ENCODE data around the gene RTEL1.

The RTEL1 gene

DNA sequence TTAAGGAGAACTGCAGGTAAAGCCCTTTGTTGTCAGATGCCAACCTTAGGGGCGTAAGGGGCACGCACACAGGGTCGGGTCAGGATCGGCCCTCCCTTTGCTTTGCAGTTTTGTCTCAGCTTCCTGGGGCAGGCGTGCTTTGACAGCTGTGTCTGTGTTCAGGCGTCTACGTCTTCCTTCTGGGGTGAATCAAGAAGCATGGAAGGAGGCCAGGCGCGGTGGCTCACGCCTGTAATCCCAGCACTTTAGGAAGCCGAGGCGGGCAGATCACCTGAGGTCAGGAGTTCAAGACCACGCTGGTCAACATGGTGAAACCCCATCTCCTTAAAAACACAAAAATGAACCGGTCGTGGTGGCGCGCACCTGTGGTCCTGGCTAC, 51.0 kb downstream of the RTEL1 start:
- Histone ChIP-seq H4K20me1 (ENCODE audit: control insufficient read depth, insufficient read depth, low read depth, low read length) (peaks cover 14% of the 10 kb centered on the region), H3K9me2 (replicated peaks; ENCODE audit: control insufficient read depth, low read length) (no peaks in the 10 kb centered on the region), H3K36me3 (ENCODE audit: control insufficient read depth, low read length) (peaks cover 80% of the 10 kb centered on the region), H3F3A (ENCODE audit: control insufficient read depth, insufficient read depth) (no peaks in the 10 kb centered on the region), H3K27ac (ENCODE audit: low read depth, low read length) (no peak overlapping the region), H3K4me3 (ENCODE audit: low read length) (peak overlapping the region; percentile 87), H3K9me3 (ENCODE audit: control insufficient read depth, insufficient read depth, low read length) (peaks cover 7% of the 10 kb centered on the region; the same call in 1 of the 2 replicates), H3K4me2 (ENCODE audit: low read length) (peak overlapping the region; percentile 95), H3K27me3 (ENCODE audit: control insufficient read depth, low read length) (no peaks in the 10 kb centered on the region), H3K79me2 (ENCODE audit: control insufficient read depth, low read length) (peaks cover 89% of the 10 kb centered on the region), H3K4me1 (ENCODE audit: control insufficient read depth, low read length) (peaks cover 18% of the 10 kb centered on the region)
- TF ChIP-seq, protein P1, sequence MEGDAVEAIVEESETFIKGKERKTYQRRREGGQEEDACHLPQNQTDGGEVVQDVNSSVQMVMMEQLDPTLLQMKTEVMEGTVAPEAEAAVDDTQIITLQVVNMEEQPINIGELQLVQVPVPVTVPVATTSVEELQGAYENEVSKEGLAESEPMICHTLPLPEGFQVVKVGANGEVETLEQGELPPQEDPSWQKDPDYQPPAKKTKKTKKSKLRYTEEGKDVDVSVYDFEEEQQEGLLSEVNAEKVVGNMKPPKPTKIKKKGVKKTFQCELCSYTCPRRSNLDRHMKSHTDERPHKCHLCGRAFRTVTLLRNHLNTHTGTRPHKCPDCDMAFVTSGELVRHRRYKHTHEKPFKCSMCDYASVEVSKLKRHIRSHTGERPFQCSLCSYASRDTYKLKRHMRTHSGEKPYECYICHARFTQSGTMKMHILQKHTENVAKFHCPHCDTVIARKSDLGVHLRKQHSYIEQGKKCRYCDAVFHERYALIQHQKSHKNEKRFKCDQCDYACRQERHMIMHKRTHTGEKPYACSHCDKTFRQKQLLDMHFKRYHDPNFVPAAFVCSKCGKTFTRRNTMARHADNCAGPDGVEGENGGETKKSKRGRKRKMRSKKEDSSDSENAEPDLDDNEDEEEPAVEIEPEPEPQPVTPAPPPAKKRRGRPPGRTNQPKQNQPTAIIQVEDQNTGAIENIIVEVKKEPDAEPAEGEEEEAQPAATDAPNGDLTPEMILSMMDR (IDR thresholded peaks at IDR 0.05; ENCODE audit: low read depth, low read length, poor library complexity, severe bottlenecking) = no peak
- TF ChIP-seq EZH2phosphoT487 (IDR thresholded peaks at IDR 0.05; ENCODE audit: borderline replicate concordance, low read length) = no peak

DNA sequence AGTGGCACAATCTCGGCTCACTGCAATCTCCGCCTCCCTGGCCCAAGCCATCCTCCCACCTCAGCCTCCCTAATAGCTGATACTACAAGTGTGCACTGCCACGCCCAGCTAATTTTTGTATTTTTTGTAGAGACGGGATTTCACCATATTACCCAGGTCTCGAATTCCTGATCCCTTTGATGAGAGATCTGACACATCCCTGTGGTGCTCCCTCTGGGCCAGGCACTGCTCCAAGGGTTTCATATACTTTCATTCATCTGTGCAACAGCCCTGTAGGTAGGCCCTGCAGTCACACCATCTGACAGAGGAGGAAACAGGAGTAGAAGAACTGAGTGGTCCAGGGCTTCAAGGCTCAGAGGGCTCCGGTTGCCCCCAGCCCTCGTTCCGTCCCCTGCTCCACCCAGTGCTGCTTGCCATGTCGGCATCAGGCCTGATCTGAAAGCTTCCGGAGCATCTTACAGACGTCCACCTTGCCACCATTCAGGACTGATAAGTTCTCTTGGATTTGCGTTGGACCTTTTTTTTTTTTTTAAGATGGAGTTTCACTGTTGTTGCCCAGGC, 53.1 kb downstream of the RTEL1 start:
- Histone ChIP-seq H4K20me1 (ENCODE audit: control insufficient read depth, insufficient read depth, low read depth, low read length) (peaks cover 10% of the 10 kb centered on the region), H3K9me3 (ENCODE audit: control insufficient read depth, insufficient read depth, low read length) (peaks cover 7% of the 10 kb centered on the region; the same call in 1 of the 2 replicates), H3K4me2 (ENCODE audit: low read length) (no peak overlapping the region), H3K27ac (ENCODE audit: low read depth, low read length) (no peak overlapping the region), H3K4me1 (ENCODE audit: control insufficient read depth, low read length) (peaks cover 15% of the 10 kb centered on the region), H3K9me2 (replicated peaks; ENCODE audit: control insufficient read depth, low read length) (no peaks in the 10 kb centered on the region), H3F3A (ENCODE audit: control insufficient read depth, insufficient read depth) (no peaks in the 10 kb centered on the region), H3K27me3 (ENCODE audit: control insufficient read depth, low read length) (no peaks in the 10 kb centered on the region), H3K4me3 (ENCODE audit: low read length) (no peak overlapping the region), H3K79me2 (ENCODE audit: control insufficient read depth, low read length) (peaks cover 94% of the 10 kb centered on the region), H3K36me3 (ENCODE audit: control insufficient read depth, low read length) (peaks cover 71% of the 10 kb centered on the region)
- TF ChIP-seq, protein P1 (IDR thresholded peaks at IDR 0.05; ENCODE audit: low read depth, low read length, poor library complexity, severe bottlenecking) = no peak
- TF ChIP-seq EZH2phosphoT487 (IDR thresholded peaks at IDR 0.05; ENCODE audit: borderline replicate concordance, low read length) = no peak

DNA sequence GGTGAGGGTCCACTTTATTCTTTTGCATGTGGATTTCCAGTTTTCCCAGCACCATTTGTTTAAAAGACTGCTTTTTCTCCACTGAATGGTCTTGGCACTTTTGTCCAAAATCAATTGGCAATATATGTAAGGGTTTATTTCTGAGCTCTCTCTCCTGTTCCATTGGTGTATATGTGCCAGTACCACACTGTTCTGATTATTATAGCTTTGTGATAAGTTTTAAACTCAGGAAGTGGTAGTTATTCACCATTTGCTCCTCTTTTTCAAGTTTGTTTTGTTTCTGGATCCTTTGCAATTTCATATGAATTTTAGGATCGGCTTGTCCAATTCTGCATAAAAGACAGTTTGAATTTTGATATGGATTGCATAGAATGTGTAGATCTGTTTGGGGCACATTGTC, 54.1 kb downstream of the RTEL1 start:
- Histone ChIP-seq H3F3A (ENCODE audit: control insufficient read depth, insufficient read depth) (no peaks in the 10 kb centered on the region), H3K9me3 (ENCODE audit: control insufficient read depth, insufficient read depth, low read length) (peaks cover 7% of the 10 kb centered on the region; the same call in 1 of the 2 replicates), H3K4me1 (ENCODE audit: control insufficient read depth, low read length) (peaks cover 10% of the 10 kb centered on the region), H4K20me1 (ENCODE audit: control insufficient read depth, insufficient read depth, low read depth, low read length) (peaks cover 5% of the 10 kb centered on the region; the same call in 1 of the 2 replicates), H3K27me3 (ENCODE audit: control insufficient read depth, low read length) (no peaks in the 10 kb centered on the region), H3K27ac (ENCODE audit: low read depth, low read length) (no peak overlapping the region), H3K9me2 (replicated peaks; ENCODE audit: control insufficient read depth, low read length) (no peaks in the 10 kb centered on the region), H3K36me3 (ENCODE audit: control insufficient read depth, low read length) (peaks cover 69% of the 10 kb centered on the region), H3K4me3 (ENCODE audit: low read length) (no peak overlapping the region), H3K4me2 (ENCODE audit: low read length) (no peak overlapping the region), H3K79me2 (ENCODE audit: control insufficient read depth, low read length) (peaks cover 93% of the 10 kb centered on the region)
- TF ChIP-seq, protein P1 (IDR thresholded peaks at IDR 0.05; ENCODE audit: low read depth, low read length, poor library complexity, severe bottlenecking) = no peak
- no peak for TF ChIP-seq EZH2phosphoT487 (IDR thresholded peaks at IDR 0.05; ENCODE audit: borderline replicate concordance, low read length)

Data from DOHH2 (cell line).